Gastrocnemius medialis (tissue), 4 donors: ENCODE results near the gene CD79B.

ENCODE experiments used
- POLR2A ChIP-seq, 2 donors: fragments of 450-650 bp; IDR thresholded peaks; one replicate each; pipeline ENCODE4 v1.6.1; 2017; ENCODE audit warnings: antibody characterized with exemption in 2 of 2, mild to moderate bottlenecking in 2 of 2, moderate library complexity in 2 of 2
- TF ChIP-seq, protein P1 (sequence below), 5 experiments: fragments of 450-650 bp in 3 of 5; fragments of 200-600 bp in 2 of 5; sonication (generic) in 2 of 5; IDR thresholded peaks in 4 of 5; conservative IDR thresholded peaks in 1 of 5; 1 replicate in 4 of 5; 2 replicates in 1 of 5; pipeline ENCODE4 v1.5.1; 2016 to 2019; ENCODE audit warnings: antibody characterized with exemption in 5 of 5, mild to moderate bottlenecking in 3 of 5, moderate library complexity in 3 of 5

DNA sequence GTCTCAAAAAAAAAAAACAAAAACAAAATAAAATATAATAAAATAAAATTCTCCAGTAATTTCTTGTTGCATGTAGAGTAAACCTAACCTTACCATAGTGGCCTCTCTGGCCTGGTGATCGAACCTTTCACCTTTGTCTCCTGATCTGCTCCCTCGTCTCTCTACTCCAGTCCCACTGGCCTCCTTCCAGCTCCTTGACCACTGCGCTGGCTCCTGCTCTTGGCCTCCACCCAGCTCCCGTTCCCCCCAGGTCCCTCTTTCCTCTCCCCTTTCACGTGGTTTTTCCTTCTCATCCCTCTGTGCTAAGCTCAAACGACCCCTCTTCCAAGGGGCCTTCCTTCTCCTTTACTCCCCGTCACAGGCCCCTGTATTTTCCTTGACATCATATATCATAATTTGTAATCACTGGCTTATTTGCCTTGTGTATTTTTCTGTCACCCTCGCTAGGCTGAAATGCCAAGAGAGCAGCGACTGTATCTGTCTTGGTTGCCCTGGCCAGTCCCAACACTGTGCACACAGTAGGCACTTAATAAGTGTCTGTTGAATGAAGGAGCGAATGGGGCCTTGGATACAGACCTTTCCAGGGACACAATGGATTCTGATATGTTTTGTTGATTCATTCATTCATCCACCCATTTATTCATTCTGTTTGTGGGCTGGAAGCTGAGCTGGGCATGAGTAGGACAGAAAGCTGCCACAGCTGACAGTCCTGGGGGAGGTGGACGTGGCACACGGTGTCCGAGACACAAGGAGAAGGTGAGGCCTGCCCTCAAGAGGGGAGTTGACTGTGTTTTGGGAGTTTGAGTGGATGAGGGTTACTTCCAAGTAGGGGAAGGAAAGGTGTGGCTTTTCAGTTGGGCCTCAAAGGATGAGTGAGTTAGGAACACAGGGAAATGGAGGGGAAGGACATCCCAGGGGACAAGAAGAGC is 46.4 kb upstream of the CD79B start:
- TF ChIP-seq, protein P1, sequence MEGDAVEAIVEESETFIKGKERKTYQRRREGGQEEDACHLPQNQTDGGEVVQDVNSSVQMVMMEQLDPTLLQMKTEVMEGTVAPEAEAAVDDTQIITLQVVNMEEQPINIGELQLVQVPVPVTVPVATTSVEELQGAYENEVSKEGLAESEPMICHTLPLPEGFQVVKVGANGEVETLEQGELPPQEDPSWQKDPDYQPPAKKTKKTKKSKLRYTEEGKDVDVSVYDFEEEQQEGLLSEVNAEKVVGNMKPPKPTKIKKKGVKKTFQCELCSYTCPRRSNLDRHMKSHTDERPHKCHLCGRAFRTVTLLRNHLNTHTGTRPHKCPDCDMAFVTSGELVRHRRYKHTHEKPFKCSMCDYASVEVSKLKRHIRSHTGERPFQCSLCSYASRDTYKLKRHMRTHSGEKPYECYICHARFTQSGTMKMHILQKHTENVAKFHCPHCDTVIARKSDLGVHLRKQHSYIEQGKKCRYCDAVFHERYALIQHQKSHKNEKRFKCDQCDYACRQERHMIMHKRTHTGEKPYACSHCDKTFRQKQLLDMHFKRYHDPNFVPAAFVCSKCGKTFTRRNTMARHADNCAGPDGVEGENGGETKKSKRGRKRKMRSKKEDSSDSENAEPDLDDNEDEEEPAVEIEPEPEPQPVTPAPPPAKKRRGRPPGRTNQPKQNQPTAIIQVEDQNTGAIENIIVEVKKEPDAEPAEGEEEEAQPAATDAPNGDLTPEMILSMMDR (IDR thresholded peaks at IDR 0.05 in 4 of 5, conservative IDR thresholded peaks at IDR 0.05 in 1 of 5): no peak
- TF ChIP-seq POLR2A (IDR thresholded peaks at IDR 0.05): no peak
